Transverse colon (tissue), 4 donors: ENCODE results near the gene DHRS4. TPM values are rescaled to one million over a fixed set of nuclear protein-coding genes. Genes with fewer than 3 reads are reported as not detected.

Source experiments
- DNase-seq: peaks from one replicate; pipeline ENCODE4 v3.0.0-alpha.2; 2019
- H3K27ac ChIP-seq, 4 donors: fragments of 200-600 bp; sonication (generic); 2 replicates each; pipeline ENCODE4 v1.5.1; 2016 to 2018; ENCODE audit warnings: inconsistent platforms in 4 of 4
- H3K27me3 ChIP-seq: fragments of 200-600 bp; sonication (generic); 2 replicates; pipeline ENCODE4 v1.5.1; 2017; ENCODE audit warnings: inconsistent platforms
- H3K36me3 ChIP-seq, 4 donors: fragments of 200-600 bp; sonication (generic); 2 replicates each; pipeline ENCODE4 v1.5.1; 2017 to 2019; ENCODE audit warnings: inconsistent platforms in 4 of 4
- H3K4me1 ChIP-seq, 4 donors: fragments of 200-600 bp; sonication (generic); 2 replicates each; pipeline ENCODE4 v1.5.1; 2017 to 2020; ENCODE audit warnings: inconsistent platforms in 4 of 4
- H3K4me3 ChIP-seq, 4 donors: fragments of 200-600 bp; sonication (generic); 1 replicate in 1 of 4; 2 replicates in 3 of 4; pipeline versions ENCODE4 v1.5.1 to v1.6.1; 2017 to 2019; ENCODE audit warnings: inconsistent platforms in 4 of 4
- H3K9me3 ChIP-seq, 2 donors: fragments of 200-600 bp; sonication (generic); 2 replicates each; pipeline ENCODE4 v1.5.1; 2017 to 2019; ENCODE audit warnings: inconsistent platforms in 2 of 2
- EP300 ChIP-seq: sonication (generic); formaldehyde crosslinking; IDR thresholded peaks from one replicate; pipeline ENCODE4 v1.6.1; 2017; ENCODE audit warnings: antibody characterized with exemption, low read depth
- POLR2A ChIP-seq: fragments of 450-650 bp; IDR thresholded peaks from one replicate; pipeline ENCODE4 v1.6.1; 2016; ENCODE audit warnings: antibody characterized with exemption, mild to moderate bottlenecking, moderate library complexity
- POLR2AphosphoS5 ChIP-seq, 3 donors: sonication (generic); formaldehyde crosslinking; IDR thresholded peaks; one replicate each; pipeline ENCODE4 v1.6.1; 2016; ENCODE audit warnings: antibody characterized with exemption in 3 of 3
- WGBS, 2 donors: methylation state at CpG; one replicate each; pipeline ENCODE4 v1.1.5; 2018; ENCODE audit warnings: low coverage in 1 of 2; 5-methylcytosine and 5-hydroxymethylcytosine counted together
- in situ Hi-C, 4 donors: fragments of 200-750 bp; cut with MboI; loops; one replicate each; pipeline versions ENCODE4 v1.15.0 to v1.15.1; 2017; ENCODE audit warnings: low sequenced_read_pairs in 3 of 4, low pct_ligation_motif_present in 1 of 4, low pct_unique_long_range_greater_than_20kb in 1 of 4
- intact Hi-C: fragments of 100-400 bp; cut with DNase I; formaldehyde crosslinking; loops from one replicate; pipeline ENCODE4 v1.15.1; 2023; ENCODE audit warnings: low total_unique reads
- total RNA-seq, 4 donors: library from RNA; depleted of rRNA; stranded (reverse); fragments of >200 nt; gene quantifications; one replicate each; pipeline ENCODE4 v1.1.0, GENCODE V29; 2016
- TF ChIP-seq, protein P1 (sequence below), 5 experiments: fragments of 200-600 bp in 3 of 5; fragments of 450-650 bp in 2 of 5; sonication (generic) in 3 of 5; IDR thresholded peaks; 1 replicate in 2 of 5; 2 replicates in 3 of 5; pipeline ENCODE4 v1.5.1; 2016 to 2017; ENCODE audit warnings: antibody characterized with exemption in 5 of 5, inconsistent platforms in 3 of 5, mild to moderate bottlenecking in 2 of 5, moderate library complexity in 1 of 5

Gene DHRS4
- total RNA-seq, 4 donors from 2014 or later: 29.9 to 54.9 (median 42.6) TPM

DNA sequence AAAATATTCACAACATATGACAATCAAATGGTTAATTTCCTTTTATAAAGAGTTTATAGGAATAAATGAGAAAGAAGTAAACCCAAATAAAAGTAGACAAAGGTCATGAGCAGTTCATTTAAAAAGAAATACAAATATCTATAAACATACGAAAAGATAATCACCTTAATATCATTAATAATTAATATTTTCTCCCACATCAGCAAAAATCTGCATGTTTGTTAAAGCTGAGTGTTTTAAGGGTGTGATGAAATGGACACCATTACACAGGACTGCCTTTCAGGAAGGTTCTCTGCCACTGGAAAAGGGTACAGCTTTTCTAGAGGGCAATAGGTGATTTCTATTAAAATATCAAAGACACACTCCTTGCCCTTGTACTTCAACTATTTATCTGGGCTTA is 14.7 kb upstream of the DHRS4 start:
- TF ChIP-seq, protein P1, sequence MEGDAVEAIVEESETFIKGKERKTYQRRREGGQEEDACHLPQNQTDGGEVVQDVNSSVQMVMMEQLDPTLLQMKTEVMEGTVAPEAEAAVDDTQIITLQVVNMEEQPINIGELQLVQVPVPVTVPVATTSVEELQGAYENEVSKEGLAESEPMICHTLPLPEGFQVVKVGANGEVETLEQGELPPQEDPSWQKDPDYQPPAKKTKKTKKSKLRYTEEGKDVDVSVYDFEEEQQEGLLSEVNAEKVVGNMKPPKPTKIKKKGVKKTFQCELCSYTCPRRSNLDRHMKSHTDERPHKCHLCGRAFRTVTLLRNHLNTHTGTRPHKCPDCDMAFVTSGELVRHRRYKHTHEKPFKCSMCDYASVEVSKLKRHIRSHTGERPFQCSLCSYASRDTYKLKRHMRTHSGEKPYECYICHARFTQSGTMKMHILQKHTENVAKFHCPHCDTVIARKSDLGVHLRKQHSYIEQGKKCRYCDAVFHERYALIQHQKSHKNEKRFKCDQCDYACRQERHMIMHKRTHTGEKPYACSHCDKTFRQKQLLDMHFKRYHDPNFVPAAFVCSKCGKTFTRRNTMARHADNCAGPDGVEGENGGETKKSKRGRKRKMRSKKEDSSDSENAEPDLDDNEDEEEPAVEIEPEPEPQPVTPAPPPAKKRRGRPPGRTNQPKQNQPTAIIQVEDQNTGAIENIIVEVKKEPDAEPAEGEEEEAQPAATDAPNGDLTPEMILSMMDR (IDR thresholded peaks at IDR 0.05): no peak
- no peak for TF ChIP-seq POLR2A
- no peak for TF ChIP-seq POLR2AphosphoS5 (IDR thresholded peaks at IDR 0.05)
- no peak for TF ChIP-seq EP300
- H3K36me3 ChIP-seq: no peaks in the 10 kb centered on the region
- no peak for DNase-seq
- in situ Hi-C loops (loop anchor here in 2 of 4 donors (25.0 kb wide), 1 partner anchor 302 kb away; the partner anchor contains the start of gene DHRS2 (in 2 of the 2)), intact Hi-C loops (no loop called here)
- H3K4me3 ChIP-seq: no peak overlapping the region
- no peak overlapping the region for H3K27ac ChIP-seq
- no peaks in the 10 kb centered on the region for H3K9me3 ChIP-seq
- peaks cover 0 to 6% (median 0%) of the 10 kb centered on the region in 4 donors for H3K4me1 ChIP-seq
- no peaks in the 10 kb centered on the region for H3K27me3 ChIP-seq
- WGBS, 2 donors: 83 to 91% methylated on average over 1 of the region's 1 CpG

DNA sequence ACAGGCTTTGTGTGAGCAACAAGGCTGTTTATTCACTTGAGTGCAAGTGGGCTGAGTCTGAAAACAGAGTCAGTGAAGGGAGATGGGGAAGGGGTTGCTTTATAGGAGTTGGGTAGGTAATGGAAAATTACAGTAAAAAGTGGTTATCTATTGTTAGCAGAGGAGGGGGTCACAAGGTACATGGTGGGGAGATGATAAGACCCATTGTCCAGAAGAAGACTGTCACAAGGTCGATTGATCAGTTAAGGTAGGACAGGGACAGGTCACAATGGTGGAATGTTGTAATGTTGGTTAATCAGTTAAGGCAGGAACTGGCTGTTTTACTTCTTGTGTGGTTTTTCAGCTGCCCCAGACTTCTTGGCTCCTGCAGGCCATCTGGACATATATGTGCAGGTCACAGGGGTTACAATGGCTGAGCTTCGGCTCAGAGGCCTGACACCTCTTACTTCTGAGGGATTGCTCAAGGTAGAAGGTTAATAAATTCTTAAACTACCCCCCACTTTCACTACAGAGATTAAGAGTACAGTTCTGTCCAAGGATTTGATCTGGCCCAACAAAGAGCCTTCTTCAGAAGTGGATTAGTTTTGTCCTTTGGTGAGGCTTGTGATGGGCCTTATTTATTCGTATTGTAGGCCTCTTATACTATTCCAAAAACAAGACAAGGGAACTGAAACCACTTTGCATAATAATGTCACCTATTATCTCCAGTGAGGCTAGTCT is 13.8 kb upstream of the DHRS4 start:
- 81 to 86% methylated on average over 3 of the region's 3 CpGs for WGBS, 2 donors
- Histone ChIP-seq H3K27me3 (no peaks in the 10 kb centered on the region), H3K9me3 (no peaks in the 10 kb centered on the region), H3K4me3 (no peak overlapping the region), H3K4me1 (peaks cover 0 to 6% (median 0%) of the 10 kb centered on the region in 4 donors), H3K27ac (no peak overlapping the region), H3K36me3 (no peaks in the 10 kb centered on the region)
- intact Hi-C loops: no loop called here
- DNase-seq: no peak
- in situ Hi-C loops: loop anchor here in 2 of 4 donors (25.0 kb wide), 1 partner anchor 302 kb away; the partner anchor contains the start of gene DHRS2 (in 2 of the 2)
- TF ChIP-seq POLR2AphosphoS5 (IDR thresholded peaks at IDR 0.05) (no peak), POLR2A (no peak), EP300 (no peak)
- TF ChIP-seq, protein P1 (IDR thresholded peaks at IDR 0.05): no peak

DNA sequence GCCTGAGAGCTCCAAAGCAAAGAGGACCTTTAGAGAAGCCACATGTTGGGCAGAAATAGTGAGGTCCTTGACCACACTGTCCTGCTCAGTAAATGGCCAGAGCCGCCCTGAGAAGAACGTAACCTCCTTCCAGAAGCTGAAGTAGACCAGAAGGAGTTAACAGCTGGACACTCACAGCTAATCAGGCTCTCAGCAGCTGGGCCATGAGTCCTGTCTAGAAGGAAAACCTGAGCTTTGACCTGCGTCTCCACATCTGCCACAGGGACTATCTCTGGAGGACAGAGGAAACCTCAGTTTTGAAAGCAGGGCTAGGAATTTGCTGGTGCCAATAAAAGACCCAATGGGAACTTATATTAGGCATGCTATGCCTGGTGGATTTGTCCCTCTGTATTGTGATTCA is 12.3 kb upstream of the DHRS4 start:
- TF ChIP-seq EP300 (no peak), POLR2AphosphoS5 (IDR thresholded peaks at IDR 0.05) (no peak), POLR2A (no peak)
- TF ChIP-seq, protein P1 (IDR thresholded peaks at IDR 0.05): no peak
- 60 to 65% methylated on average over 2 to 3 of the region's 3 CpGs for WGBS, 2 donors
- no peak for DNase-seq
- Histone ChIP-seq H3K27ac (no peak overlapping the region), H3K4me1 (peaks cover 0 to under 1% (median 0%) of the 10 kb centered on the region in 4 donors), H3K36me3 (no peaks in the 10 kb centered on the region), H3K9me3 (no peaks in the 10 kb centered on the region), H3K4me3 (no peak overlapping the region), H3K27me3 (no peaks in the 10 kb centered on the region)
- in situ Hi-C loops (loop anchor here in 2 of 4 donors (25.0 kb wide), 1 partner anchor 304 kb away; the partner anchor contains the start of gene DHRS2 (in 2 of the 2)), intact Hi-C loops (no loop called here)

DNA sequence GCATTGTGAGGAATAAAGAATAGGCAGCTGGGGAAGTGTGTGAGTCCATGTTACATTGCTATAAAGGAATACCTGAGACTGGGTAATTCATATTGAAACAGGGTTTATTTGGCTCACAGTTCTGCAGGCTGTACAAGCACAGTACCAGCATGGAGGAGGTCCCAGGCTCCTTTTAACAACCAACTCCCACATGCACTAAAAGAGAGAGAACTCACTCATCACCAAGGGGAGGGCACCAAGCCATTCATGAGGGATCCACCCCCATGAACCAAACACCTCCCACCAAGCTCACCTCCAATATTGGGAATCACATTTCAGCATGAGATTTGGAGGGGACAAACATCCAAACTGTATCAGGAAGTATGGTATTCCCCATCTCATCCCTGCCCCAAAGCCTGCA is 11.9 kb upstream of the DHRS4 start:
- TF ChIP-seq POLR2A (no peak), POLR2AphosphoS5 (IDR thresholded peaks at IDR 0.05) (no peak), EP300 (no peak)
- TF ChIP-seq, protein P1 (IDR thresholded peaks at IDR 0.05): no peak
- H3K36me3 ChIP-seq: no peaks in the 10 kb centered on the region
- intact Hi-C loops: no loop called here
- in situ Hi-C loops: loop anchor here in 2 of 4 donors (25.0 kb wide), 1 partner anchor 304 kb away; the partner anchor contains the start of gene DHRS2 (in 2 of the 2)
- H3K27ac ChIP-seq: no peak overlapping the region
- H3K4me1 ChIP-seq: no peaks in the 10 kb centered on the region
- no peaks in the 10 kb centered on the region for H3K9me3 ChIP-seq
- no peaks in the 10 kb centered on the region for H3K27me3 ChIP-seq
- no peak overlapping the region for H3K4me3 ChIP-seq
- DNase-seq: no peak
